Activated CD4-positive, alpha-beta T cell treated with anti-CD3 and anti-CD28 coated beads, Interleukin-2, amount 50 U/mL, for 24 hours (primary cell): ENCODE measurements around the gene SLC25A39.
"Not testable (repeated sequence)": the region's sequence is repeated elsewhere in the genome, so short reads cannot be mapped to it uniquely, and the experiment has no call there.

Experiments
- DNase-seq, 2 donors: peaks; one replicate each; pipeline ENCODE4 v3.0.0-alpha.2; 2020; ENCODE audit warnings: low read depth in 1 of 2, low spot score in 1 of 2

Gene SLC25A39, protein sequence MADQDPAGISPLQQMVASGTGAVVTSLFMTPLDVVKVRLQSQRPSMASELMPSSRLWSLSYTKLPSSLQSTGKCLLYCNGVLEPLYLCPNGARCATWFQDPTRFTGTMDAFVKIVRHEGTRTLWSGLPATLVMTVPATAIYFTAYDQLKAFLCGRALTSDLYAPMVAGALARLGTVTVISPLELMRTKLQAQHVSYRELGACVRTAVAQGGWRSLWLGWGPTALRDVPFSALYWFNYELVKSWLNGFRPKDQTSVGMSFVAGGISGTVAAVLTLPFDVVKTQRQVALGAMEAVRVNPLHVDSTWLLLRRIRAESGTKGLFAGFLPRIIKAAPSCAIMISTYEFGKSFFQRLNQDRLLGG

DNA sequence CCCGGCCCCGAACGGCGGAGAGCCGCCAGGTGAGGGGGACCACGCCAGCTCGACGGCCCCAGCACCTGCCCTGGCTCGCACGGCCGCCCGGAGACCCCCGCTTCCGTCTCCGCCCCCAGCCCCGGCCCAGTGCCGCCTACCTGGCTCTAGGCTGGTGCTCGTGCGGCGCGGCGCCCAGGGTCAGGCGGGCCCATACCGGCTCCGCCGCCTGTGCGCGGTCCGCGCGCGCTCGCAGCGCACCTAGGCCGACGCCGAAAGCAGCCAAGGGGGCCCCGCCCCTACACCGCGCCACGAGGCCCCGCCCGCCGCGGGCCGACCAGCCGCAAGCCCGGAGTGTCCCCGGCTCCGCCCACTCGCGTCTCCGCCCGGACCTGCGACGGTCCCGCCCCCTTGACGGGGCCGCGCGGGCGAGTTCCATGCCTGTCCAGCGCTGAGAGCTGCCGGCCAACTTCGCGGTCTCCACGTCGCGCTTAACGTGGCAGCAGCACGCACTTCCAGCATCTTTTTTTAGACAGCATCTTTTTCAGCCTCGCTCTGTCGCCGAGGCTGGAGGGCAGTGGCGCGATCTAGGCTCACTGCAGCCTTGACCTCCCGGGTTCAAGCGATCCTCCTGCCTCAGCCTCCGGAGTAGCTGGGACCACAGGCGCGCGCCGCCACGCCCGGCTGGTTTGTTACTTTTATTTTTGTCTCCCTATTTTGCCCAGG is at the start of gene SLC25A39:
Gene SLC25A39, minus strand, starts transcription at position 253 of the 705 bp plus-strand sequence. CDS start 1,261 bp downstream, outside the sequence.
- DNase-seq = peak; percentile 90 to 91

DNA sequence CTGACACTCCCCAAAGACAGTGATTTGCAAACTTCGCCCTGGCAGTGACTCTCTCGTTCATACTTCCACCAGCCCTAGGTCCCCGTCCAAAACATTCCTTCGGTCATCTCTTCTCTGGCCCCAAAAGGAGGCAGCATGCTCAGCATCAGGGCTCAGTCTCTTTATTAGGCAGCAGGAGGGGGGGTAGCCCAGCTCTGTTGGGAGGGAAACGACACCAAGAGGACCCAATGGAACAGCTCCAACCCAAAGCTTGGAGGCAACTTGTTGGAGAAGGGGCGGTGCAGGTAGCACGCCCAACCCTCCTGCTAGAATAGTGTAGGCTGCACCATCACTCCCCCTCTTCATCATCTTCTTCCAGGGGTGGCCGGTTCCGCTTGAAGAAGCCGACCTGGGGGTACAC is 47.4 kb upstream of the SLC25A39 start:
- no peak for DNase-seq

DNA sequence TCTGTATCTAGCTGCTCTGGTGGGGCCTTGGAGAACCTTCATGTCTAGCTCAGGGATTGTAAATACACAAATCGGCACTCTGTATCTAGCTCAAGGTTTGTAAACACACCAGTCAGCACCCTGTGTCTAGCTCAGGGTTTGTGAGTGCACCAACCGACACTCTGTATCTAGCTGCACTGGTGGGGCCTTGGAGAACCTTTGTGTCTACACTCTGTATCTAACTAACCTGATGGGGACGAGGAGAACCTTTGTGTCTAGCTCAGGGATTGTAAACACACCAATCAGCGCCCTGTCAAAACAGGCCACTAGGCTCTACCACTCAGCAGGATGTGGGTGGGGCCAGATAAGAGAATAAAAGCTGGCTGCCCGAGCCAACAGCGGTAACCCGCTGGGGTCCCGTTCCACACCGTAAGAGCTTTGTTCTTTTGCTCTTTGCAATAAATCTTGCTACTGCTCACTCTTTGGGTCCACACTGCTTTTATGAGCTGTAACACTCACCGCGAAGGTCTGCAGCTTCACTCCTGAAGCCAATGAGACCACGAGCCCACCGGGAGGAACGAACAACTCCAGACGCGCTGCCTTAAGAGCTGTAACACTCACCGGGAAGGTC is 44.9 kb upstream of the SLC25A39 start:
- DNase-seq = not testable (repeated sequence)

DNA sequence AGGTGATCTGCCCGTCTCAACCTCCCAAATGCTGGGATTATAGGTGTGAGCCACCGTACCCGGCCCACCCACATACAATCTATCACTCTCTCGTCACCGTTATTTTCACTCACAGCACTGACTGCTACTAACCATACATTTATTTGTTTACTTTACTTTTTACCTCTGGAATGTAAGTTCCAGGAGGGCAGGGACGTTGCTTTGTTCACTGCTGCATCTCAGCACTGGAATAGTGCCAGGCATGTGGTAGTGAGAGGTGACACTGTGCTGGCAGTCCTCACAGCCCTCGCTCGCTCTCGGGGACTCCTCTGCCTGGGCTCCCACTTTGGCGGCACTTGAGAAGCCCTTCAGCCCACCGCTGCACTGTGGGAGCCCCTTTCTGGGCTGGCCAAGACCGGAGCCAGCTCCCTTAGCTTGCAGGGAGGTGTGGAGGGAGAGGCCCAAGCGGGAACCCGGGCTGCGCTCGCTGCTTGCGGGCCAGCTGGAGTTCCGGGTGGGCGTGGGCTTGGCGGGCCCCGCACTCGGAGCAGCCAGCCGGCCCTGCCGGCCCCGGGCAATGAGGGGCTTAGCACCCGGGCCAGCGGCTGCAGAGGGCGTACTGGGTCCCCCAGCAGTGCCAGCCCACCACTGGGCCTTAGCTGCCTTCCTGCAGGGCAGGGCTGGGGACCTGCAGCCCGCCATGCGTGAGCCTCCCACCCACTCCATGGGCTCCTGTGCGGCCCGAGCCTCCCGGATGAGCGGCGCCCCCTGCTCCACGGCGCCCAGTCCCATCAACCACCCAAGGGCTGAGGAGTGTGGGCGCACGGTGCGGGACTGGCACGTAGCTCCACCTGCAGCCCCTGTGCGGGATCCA is 44.0 kb upstream of the SLC25A39 start:
- DNase-seq = not testable (repeated sequence)

DNA sequence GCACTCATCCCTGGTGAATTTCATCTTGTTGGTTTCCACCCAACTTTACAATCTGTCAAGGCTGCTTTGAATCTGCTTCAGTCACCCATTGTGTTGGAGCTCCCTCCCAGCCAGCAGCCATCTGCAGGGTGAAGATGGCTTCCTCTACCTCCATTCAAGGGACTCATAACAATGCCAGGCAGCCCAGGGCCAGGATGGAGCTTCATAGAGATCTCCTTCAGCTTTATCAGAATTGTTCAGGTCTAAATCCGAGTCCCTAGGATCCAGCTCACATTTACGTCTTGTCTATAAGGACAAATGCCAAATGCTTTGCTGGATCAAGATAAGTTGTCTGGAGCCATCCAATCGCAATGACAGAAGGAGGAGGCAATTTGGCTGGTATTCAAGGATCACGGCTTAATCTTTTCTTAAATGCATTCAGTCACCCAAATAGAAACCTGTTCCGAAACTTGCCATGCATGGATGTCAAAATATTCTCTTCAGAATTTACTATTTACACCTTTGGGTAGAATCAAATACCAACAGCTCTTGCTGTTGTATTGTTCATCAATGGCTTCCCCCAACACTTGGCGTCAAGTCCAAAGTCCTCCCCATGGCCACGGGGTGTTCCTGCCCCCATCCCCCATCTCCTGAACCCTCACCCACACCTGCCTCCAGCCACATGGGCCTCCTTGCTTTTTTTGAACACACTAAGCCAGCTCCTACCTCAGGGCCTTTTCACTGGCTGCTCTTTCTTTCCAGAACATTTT is 42.8 kb upstream of the SLC25A39 start:
- no peak for DNase-seq

DNA sequence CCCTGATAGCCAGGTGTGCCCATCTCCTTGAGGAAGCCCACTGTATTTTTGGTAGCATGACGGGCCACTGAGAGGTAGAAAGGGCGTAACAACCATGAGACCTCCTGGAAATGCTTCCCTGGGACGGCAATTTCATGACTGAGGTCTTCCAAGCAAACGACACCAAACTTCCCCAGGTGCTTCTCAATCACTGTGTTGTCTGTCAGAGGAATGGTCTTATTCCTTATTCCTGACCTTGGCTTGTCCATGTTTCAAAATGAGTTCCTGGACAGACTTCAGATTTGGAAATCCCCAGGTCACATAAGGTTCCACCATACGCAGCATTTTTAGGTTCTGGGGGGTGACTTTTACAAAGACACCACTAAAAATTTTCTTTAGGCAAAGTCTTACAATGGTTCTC is 40.4 kb upstream of the SLC25A39 start:
- DNase-seq = not testable (repeated sequence)

DNA sequence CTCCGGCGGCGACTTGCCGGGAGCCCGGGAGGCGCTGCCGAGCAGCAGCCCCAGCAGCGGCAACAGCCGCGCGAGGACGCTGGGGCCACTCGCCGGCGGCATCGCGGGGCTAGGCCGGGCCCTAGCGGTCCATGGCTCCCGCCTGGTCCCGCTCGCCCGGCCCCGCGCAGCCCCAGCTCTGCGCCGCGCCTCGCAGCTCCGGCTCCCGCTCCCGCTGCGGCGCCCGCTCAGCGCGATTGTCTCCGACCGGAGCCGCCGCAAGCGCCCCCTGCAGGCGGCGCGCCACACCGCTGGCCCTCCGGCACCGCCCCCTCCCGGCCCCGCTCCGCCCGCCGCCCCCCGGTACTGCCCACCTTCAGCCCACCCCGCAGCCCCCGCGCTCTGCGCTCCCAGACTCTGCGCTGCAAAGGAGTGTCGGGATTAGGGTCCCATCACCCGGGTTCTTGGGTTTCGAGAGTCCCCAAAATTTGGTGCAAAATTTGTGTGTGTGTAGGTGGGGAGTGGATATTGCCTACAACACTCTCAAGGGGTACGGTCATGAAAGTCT is 39.1 kb upstream of the SLC25A39 start, which contains the start of gene FAM171A2:
Gene FAM171A2, minus strand, starts transcription at position 241 of the 547 bp plus-strand sequence. Its CDS starts 139 bp downstream, at position 102.
- peak; percentile 24 to 41 for DNase-seq

DNA sequence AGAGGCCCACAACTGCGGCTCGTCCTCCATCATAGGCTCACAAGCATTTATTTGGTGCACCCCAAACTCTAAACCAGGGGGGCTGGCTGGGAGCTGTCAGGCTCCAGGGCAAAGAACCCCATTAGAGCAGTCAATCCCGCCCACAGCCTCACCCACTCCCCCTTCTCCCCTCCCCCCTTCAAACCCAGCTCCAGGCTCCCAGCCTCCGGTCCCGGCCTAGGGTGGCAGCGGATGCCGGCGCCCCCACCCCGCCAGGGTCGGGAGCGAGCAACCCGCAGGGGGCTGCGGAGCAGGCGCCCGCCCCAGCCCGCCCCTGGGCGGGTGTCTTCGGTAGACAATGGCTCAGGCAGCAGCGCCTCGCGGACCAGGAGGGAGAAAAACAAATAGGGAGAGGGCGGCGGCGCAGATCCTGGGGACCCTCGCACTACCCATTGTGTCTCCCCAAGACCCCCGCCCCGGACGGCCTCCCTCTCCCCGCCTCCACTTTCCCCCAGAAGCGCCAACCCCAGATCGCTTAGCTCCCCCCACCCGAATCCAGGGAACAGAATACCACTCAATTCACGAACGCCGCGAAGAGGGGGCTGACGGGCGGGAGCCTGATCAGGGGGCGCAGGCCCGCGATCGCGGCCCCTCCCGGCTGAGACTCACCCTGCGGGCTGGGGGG is 38.5 kb upstream of the SLC25A39 start:
- DNase-seq = no peak

DNA sequence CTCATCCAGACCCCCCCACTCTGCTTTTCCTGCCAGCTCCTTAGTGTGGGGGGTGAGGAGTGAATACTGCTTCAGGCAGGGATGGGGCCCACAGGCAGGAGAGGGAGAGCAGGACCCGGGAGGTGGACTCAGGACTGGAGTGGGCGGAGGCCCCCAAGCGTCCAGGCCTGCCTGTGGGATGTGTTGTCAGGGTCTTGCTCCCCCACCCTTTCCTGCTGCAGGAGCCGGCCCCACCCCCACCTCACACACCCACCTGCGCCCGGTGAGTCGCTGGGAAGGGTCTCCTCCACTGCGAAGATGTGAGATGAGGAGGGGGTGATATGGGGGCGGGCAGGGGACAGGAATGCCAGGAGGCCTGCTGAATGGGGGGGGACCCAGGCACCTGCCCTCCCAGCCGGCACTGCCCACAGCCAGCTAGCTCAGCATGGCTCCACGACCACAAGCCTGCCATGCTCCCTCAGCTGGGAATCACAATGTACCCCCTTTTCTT is 37.9 kb upstream of the SLC25A39 start:
- no peak for DNase-seq

DNA sequence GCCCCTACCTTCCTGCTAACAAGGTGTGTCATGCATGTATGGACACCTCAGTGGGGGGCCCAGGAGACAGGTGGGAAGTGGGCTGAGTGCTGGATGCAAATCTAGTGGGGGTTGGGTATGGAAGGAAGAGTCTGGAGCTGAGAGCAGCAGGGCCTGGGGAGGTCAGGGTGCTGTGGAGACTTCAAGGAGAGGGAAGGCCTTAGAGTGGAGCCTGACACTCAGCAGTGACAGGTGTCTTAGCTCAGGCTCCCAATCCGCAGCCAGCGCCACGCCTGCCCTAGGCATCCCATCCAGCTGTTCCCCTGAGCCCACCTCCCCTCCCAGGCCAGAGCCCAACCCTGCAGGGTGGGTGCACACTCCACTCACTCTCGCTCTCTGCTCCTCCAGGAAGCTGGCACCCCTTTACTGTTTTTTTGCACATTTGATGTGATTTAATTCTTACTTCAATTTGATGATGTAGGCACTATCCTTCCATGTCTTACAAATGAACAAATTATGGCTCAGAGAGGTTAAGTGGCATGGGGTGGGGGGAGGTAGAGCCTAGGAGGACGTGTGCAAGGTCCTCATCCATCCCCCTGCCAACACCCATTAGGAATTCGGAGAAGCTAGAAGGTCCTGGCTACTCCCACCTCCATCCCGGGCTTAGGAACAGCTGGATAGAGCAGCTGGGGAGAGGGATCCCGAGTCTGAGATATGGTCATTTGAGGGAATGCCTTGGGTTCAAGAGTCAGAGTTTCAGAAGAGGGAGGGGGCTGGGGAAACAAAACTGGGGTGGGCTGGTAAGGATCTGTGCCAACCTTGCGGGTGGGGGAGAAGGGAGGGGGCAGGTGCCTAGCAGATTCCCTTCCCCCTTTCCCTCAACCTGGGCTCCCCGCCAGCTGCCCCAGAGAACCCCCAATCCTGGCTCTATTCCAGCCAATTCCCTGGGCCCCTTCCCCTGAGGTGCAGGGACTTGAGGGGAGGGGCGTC is 37.0 kb upstream of the SLC25A39 start:
- no peak for DNase-seq

DNA sequence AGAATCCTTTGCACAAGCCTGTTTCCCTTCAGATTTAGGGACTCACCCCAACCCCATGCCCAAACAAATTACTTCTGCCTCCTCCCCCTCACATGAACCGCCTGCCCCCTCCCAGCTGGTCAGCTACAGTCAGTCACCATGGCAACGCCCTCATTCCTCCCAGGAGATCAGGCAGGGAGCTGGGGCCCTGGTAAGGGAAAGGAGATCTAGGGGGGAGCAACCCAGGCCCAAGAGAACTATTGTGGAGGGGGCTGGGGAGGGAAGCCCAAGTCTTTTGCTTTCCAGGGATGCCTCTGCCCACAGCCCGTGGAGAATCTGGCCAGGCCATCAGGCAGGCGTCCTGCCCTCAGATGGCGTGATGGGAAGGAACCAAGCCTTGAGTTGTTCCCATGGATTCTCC is 36.2 kb upstream of the SLC25A39 start:
- no peak for DNase-seq

DNA sequence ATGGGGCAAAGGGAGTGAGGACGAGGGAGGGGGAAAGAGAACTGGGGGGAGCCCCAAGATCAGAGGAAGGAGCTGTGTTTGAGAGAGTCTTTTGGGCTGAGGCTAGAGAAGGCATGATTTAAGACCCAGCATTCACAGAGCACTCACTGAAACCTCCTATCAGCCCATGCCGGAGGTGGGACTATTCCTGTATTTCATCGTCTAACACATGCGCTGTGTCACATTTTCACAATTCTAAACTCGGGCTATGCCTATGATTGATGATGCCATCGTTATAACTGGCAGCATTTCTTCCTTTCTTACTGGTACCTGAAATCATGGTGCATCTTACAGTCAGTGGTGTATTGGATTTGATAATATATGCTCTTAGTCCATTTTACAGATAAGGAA is 35.5 kb upstream of the SLC25A39 start:
- no peak for DNase-seq

DNA sequence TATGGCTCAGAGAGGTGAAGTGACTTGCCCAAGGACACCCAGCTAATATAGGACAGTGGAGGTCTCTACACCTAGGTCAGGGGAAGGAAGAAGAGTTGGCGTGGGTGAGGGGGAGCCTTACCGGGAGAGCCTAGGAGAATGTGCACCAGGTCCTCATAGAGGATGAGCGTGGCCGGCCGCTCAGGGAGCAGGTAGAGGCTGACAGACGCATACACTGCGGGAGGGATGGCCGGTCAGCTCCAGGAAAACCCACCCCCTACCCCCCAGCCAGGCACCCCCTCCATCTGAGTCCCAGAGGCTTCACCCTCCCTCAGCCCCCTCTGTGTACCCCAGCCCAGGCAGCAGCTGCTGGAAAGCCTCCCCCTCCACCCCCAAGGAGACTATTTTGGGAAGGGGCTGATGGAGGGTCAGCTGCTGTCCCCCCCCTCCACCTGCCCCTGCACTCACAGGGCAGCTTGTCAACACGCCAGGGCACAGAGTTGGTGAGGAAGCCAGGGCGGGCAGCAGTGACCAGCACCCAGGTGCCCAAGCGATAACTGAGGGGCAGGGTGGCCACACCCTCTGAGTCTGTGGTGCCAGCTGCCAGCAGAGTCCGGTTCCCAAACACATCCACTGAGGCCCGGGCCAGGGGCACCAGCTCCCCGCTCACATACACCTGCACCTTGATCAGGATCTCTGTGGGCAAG is 35.0 kb upstream of the SLC25A39 start:
- no peak for DNase-seq

DNA sequence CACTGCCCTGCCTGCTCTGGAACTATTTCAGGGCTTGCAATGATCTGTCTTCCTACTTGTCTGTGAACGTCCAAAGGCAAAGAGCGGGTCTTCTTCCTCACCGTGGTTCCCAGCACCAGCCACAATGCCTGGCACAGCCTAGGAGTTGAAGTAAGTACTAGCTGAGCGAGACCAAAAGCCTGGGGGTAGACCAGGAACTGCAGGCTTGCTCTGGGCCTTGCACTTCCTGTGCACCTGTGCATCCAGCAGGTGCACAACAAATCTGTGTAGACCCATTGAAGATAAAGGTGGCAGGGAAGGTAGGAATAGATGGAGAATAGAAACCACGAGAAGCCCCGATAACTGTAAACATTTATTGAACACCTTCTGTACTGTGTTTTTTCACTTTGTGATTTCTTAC is 34.4 kb upstream of the SLC25A39 start:
- DNase-seq = no peak

DNA sequence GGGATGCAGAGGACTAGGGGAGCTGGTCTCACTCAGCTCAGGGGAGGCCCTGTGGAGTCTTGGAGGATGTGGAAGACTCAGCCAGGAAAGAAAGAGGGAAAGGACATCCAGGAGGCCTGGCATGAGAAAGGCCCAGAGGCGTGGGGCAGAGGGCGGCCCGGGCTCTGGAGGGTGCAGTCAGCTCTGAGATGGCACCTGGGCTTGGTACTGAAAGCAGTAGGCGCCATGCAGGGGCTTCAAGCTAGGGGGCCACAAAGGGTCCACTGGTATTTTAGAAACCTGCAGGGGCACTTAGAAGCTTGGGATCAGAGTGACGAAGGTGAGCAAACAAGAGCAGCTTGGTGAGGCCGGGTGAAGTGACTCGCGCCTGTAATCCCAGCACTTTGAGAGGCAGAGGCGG is 33.4 kb upstream of the SLC25A39 start:
- DNase-seq = no peak

DNA sequence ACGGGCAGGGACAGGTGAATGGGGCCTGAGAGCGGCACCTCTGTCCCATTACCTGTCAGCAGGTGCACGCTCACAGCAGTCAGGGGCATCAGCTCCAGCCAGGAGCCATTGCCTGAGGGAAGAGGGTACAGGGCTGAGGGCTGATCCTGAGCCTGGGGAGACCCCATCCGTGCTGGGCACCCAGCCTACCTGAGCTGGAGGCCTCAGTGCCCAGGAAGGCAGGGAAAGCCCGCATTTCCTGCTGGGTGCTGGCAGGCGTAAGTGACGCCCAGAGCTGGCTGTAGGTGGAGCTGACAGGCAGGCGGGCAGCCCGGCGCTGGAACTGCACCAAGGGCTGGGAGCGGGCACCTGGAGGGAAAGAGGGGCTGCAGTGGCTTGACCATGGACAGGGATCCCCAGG is 31.6 kb upstream of the SLC25A39 start:
- DNase-seq = no peak

DNA sequence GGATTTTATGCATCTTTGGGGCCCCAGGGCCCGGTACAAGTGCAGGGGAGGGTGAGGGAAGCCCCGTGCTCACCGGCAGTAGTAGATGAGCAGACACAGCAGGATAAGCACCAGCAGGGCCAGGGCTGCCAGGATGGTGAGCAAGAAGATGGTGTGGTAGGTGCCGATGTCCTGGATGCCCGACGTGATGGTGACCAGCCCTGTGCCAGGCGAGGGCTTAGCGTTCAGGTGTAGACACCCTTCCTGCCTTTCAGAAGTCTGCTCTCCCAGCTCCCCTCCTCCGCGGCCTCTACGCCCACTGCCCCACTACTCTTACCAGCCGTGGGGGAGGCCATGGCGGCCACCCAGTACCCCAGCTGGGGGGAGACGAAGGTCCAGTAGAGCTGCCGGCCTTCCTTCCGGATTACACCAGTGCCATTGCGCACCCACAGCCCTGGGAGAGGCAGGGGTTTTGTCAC is 31.0 kb upstream of the SLC25A39 start:
- DNase-seq = no peak
